HG03039 (cell line): ENCODE results near the gene ZFAND5.

ENCODE experiments used
- ATAC-seq: cut with Tn5 transposase; IDR thresholded peaks from one replicate; pipeline ENCODE4 v1.9.1; 2021; ENCODE audit warnings: mild to moderate bottlenecking, moderate library complexity; ENCODE audit not compliant: unreplicated experiment

Gene ZFAND5

GRCh38 chr9:72363236-72363635, 1.8 kb downstream of the ZFAND5 start:
- ATAC-seq: no peak

DNA sequence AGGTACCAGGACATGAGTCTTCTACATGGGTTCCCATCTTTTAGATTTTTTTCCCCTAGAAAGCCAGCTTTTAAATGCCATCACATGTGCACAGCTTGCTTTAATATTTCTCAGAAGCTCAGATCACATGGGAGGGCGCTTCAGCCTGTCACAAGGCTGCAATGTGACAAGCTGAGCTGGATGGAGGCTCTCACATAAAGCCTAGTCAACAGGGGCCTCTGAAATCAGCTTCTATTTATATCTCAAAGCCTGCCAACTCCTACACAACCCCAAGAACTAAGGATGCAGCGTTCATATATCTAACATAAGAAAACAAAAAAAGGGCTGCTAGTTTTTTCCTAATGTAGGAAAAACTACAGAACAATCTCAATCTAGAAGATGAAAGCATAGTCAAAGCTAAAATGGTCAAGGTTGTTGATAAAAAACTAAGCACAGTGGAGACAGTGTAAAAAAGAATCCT, 2.3 kb downstream of the ZFAND5 start:
- ATAC-seq: peak; percentile 32

DNA sequence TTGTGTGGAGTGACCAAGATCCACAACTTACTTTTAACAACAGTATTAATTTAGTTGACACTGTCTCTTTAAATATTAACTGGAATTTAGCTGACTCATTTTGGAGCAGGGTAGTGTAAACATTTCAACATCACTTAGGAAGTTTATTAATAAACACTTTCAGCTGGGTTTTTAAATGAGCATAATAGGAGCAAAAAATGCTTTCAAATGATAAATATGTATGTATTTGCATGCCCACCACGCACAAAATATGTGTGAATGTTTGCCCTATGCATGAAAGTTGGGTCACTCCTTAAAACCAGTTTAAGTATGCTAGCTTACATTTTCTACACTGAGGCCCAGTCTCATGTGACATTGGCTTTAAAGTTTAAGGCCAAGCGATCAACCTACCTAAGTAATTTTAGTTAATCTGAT, 2.9 kb downstream of the ZFAND5 start:
- ATAC-seq: no peak

DNA sequence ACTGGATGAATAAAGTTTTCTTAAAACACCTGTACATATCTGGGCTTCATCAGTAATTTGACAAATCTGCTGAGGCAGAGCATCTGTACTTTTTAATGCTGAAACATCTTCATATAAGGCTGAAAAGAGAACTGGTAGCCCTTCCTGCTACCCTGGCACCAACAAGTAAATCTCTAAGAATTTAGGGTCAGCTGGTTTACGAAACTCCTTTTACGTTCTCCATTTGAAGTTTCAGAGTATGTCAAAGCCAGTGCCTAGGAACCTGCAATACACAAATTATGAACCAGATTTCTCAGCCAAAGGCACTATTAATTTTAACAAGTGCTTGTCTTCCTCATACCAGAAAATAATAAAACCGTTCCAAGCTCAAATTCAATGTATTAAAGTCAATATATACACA, 3.8 kb downstream of the ZFAND5 start:
- ATAC-seq: no peak

DNA sequence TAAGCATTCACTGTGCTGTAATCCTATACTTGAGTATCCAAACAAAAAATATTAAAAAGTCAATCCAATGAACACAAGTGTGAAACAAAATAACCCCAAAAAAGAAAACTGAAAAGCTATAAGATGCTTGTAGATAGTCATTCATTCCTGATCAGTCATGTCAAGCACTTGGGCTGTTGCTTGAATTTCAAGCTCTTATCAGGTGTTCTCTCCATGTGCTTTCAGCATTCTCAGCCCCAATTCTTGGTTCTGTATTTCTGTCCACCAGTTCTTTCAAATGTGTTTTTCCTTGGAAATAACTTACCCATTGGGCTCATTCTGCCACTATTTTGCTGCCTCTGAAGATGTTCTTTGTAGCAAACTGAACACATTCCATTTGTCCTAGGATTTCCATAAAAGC, 4.7 kb downstream of the ZFAND5 start:
- ATAC-seq: no peak

DNA sequence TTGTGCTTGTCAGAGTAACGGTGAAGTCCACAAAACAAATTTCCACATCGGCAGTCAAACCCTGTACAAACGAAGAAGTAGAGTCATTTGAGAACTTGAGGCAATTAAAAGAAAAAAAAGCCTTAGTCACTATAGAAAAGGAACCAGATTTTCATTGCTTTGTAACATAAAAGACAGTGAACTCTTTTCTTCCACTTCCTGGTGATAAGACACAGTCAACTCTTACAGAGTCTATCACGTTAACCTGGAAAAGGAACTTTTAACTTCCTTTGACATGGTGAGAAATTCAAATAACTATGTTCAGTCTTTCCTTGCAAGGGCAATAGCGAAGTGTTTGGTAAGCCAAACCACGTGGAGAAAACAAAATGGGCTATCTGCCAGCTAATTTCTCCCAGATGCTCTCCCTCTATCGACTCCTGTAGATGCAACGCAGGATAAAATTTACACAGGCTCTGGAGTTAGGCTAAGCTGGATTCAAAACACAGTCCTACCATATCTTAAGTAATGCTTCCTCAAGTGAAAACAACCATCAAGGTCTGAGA, 8.9 kb downstream of the ZFAND5 start:
- ATAC-seq: no peak

GRCh38 chr9:72355153-72355552, 9.9 kb downstream of the ZFAND5 start:
- no peak for ATAC-seq

GRCh38 chr9:72354704-72355103, 10.3 kb downstream of the ZFAND5 start:
- no peak for ATAC-seq

DNA sequence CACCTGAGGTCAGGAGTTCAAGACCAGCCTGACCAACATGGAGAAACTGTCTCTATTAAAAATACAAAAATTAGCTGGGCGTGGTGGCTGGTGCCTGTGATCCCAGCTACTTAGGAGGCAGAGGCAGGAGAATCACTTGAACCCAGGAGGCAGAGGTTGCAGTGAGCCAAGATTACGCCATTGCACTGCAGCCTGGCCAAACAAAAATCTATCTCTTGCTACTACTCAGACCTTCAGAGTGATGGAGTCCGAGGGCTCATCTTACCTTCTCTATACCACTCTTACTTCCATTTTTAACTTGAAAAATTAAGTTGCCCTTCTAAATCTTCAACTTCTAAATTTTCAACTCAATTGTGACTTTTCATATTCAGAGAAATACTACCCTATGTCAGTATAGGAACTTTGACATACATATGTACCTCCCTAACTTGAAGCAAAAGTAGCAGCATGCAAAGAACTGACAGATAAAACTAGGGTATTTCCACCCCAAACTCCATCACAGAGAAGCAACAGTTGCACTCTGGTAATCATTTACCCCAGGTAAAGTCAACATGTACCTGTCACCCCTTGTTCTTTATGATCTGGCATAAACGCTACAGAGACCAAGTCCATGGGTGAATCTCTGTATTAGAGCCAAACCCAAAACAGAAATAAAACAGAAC, 11.4 kb downstream of the ZFAND5 start:
- ATAC-seq: no peak

DNA sequence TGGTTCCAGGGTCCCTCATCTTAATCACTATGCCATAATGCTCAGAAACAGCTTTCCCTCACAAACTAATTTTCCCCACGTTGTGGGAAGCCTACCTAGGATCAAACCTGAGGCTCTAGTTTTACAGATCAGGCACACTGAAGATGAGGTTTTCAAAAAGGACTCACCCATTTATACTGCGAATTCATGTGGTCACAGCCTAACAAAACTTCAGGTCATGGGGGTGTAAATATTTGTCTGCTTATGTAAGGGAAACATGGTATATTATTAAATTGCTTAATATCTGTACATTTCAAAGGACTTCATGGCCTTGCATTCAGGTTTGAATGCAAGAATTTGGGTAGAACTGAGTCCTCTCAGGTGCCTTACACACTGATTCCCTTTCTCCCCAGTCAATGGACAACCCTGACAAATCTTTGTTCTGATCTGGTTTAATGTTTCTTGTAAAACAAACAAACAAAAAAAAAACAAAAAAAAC, 12.1 kb downstream of the ZFAND5 start:
- ATAC-seq: no peak

DNA sequence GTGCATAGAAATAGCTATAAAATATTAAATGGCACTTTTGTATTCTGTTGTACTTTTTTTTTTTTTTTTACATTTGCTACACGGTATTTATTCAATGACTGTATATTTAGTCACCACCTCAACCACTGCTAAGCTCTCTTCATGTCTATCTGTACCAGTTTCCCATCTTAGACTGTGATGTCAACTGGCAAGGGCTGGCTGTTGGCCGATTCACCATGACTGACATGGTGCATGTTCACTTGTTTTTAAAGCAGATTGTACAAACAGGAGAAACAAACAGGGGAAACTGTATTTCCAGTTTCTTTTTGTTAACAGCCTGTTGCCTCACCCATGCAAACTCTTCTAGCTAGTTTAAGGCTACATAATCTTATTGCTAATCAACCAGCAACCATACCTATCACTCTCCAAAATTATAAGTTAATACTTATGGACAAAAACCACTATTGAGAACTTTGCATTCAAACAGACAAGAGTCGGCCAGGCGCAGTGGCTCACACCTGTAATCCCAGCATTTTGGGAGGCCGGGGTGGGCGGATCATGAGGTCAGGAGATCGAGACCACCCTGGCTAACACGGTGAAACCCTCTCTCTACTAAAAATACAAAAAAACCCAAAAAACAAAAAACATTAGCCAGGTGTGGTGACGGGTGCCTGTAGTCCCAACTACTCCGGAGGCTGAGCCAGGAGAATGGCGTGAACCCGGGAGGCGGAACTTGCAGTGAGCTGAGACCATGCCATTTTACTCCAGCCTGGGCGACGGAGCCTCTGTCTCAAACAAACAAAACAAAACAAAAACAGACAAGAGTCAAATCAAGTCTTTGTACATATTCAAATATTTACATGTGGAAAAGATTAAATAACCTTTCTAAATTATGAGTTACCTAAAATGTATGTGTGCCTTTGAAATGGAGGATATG, 13.2 kb downstream of the ZFAND5 start:
- ATAC-seq: no peak

DNA sequence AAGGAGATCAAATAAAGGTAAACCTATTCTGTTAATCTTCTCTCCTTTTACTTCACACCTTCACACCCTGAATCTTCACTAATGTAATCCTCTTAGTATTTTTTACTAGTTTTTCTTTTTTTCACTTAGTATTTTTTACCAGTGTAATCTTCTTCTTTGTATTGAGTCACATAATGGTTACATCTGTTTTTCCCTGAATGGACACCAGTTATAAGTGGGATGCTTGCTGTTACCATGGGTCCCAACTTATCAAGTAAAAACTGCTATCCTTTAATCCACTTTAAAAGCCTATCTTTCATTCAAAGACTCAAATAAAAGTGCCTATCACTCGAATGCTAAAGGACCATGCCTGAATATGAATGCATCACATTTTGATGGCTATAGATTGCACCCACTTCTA, 15.1 kb downstream of the ZFAND5 start:
- ATAC-seq: no peak

- no peak for ATAC-seq
These were observed 15.8 kb downstream of the ZFAND5 start for GRCh38 chr9:72349240-72349639.

GRCh38 chr9:72346333-72346732, 18.7 kb downstream of the ZFAND5 start:
- ATAC-seq: no peak

GRCh38 chr9:72338631-72339030, 26.4 kb downstream of the ZFAND5 start:
- ATAC-seq: no peak

DNA sequence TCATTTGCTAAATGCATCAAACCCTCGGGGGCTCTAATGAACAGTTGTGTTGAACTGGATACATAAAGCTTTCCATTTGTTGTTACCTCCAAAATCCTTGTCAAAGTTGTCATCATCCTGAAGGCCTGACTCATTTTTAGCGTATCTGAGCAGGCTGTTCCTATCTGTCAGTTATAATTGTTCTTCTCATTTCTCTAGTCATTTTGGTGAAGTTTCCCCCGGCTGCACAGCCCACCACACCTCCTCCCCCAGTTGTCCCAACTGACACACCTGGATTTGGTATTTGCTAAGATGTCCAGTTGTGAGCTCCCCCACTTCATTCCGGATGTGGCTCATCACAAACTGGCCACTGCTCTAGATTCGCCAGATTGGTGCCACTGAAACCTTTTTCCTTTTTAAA, 27.7 kb downstream of the ZFAND5 start:
- no peak for ATAC-seq

GRCh38 chr9:72334658-72335337, 30.2 kb downstream of the ZFAND5 start:
- no peak for ATAC-seq

GRCh38 chr9:72333709-72334108, 31.3 kb downstream of the ZFAND5 start:
- ATAC-seq: no peak

- ATAC-seq: no peak
These were observed 31.8 kb downstream of the ZFAND5 start for GRCh38 chr9:72333197-72333596.

DNA sequence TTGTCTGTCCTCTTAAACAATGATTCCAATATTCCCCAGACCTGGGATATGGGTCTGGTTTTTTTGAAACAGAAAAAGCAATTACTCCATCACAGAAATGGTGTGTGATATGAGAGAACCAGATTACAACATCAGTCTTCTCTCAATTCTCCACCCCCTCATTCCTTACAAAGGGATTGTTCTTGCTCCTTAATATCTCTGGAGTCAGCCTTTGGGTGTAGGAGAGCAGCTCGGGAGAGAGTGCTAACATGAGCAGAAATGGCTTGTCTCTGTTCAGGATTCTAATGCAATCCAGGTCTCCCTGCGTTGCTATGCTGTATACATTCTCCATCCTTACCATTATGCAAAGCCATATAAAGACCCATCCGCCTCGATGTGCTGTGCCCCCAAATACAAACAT, 32.7 kb downstream of the ZFAND5 start:
- no peak for ATAC-seq

GRCh38 chr9:72327631-72328030, 37.4 kb downstream of the ZFAND5 start:
- ATAC-seq: no peak
